HG03521 (cell line): ENCODE measurements around the gene TMF1.

Experiments
- ATAC-seq: cut with Tn5 transposase; IDR thresholded peaks from one replicate; pipeline ENCODE4 v1.9.1; 2021; ENCODE audit warnings: mild to moderate bottlenecking, moderate library complexity; ENCODE audit not compliant: unreplicated experiment

Gene TMF1, protein sequence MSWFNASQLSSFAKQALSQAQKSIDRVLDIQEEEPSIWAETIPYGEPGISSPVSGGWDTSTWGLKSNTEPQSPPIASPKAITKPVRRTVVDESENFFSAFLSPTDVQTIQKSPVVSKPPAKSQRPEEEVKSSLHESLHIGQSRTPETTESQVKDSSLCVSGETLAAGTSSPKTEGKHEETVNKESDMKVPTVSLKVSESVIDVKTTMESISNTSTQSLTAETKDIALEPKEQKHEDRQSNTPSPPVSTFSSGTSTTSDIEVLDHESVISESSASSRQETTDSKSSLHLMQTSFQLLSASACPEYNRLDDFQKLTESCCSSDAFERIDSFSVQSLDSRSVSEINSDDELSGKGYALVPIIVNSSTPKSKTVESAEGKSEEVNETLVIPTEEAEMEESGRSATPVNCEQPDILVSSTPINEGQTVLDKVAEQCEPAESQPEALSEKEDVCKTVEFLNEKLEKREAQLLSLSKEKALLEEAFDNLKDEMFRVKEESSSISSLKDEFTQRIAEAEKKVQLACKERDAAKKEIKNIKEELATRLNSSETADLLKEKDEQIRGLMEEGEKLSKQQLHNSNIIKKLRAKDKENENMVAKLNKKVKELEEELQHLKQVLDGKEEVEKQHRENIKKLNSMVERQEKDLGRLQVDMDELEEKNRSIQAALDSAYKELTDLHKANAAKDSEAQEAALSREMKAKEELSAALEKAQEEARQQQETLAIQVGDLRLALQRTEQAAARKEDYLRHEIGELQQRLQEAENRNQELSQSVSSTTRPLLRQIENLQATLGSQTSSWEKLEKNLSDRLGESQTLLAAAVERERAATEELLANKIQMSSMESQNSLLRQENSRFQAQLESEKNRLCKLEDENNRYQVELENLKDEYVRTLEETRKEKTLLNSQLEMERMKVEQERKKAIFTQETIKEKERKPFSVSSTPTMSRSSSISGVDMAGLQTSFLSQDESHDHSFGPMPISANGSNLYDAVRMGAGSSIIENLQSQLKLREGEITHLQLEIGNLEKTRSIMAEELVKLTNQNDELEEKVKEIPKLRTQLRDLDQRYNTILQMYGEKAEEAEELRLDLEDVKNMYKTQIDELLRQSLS

DNA sequence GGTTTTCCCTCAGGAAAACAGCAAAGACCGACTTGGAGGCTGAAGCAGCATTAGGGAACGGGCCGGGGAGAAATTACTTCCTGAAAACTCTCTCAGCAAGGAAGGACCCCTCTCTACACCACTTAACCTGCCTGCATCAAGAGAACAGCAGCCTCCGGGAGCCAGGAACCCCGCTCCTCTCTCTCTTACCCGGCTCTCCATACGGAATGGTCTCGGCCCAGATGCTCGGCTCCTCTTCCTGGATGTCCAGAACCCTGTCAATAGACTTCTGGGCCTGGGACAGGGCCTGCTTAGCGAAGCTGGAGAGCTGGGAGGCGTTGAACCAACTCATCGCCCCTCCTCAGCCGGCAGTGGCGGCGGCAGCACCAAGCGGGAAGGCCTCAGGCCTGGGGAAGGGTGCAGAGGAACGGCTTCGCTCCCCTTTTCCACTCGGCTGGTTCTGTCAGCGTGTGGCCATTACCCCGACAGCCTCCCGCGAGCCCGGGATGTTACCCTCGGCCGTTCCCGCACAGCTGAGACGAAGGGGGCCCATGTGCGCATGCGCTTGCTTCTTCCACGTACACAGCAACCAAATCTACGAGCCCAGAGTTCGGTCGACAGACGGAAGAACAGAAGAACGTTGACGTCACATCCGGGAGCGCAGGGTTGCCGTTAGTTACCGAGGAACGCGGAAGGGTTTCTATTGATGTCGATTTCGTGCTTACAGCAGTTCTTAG, at the start of gene TMF1:
TSS of gene TMF1 (minus strand) at position 578 of the 716 bp plus-strand sequence. CDS start at position 331, 247 bp downstream.
- peak; percentile 97 for ATAC-seq

DNA sequence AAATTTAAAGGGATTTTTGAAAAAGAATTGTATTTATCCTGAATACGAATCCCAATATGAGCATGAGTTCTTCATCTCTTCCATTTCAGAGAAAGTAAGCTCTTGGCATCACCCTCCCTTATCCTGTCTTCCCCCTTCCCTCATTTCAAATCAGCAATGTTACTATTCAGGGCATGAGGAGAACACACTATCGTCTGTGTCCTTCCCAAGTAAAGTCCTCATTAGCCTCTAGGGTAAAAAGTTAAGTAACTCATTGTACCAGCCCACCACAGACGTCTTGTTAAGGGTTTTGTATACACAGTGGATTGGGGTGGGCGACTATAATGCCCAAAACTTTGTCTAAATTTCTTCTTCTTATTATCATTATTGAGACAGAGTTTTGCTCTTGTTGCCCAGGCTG, 47.4 kb upstream of the TMF1 start:
- no peak for ATAC-seq

DNA sequence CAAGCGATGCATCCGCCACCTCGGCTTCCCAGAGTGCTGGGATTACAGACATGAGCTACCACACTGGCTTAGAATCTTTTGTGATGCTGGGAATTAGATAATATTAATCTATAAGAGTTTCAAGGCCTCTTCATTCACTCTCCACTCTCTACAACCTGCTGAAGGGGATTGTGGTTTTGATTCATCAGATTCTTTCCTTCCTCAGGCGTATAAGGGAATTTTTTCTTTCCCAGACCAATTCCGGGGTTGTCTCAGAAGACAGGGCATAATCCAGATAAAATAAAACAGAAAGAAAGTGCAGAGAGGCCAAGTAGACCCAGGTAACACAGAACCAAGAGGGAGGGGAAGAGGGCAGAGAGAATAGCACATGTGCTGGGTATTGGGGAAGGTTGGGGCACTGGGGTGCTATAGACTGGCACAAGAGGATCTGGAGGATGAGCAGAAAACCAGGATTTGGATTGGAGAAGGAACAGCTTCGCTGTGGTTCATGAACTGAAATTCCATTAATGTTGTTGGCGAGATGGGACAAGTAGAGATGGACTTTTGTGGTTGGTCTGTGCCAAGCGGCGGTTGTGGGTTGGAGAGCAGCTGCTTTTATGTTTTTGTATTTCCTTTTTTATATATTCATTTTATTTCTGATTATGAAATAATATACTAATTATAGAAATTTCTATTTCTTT, 45.4 kb upstream of the TMF1 start:
- no peak for ATAC-seq

DNA sequence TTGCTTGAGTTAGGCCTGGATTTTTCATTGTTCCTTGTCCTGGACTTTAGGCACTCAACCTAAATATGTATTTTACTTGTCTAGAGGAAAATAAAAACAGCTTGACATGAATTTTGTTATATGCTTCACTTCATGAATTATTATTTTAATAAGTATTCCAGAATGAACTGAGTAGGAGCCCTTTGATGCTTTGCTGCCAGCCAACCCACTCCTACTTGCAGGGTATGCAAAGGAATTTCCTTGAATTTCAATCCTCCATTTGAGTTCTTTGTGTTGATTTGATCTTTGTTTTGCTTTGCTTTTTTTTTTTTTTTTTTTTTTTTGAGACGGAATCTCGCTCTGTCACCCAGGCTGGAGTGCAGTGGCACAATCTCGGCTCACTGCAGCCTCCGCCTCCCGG, 44.2 kb upstream of the TMF1 start:
- ATAC-seq, result no peak

DNA sequence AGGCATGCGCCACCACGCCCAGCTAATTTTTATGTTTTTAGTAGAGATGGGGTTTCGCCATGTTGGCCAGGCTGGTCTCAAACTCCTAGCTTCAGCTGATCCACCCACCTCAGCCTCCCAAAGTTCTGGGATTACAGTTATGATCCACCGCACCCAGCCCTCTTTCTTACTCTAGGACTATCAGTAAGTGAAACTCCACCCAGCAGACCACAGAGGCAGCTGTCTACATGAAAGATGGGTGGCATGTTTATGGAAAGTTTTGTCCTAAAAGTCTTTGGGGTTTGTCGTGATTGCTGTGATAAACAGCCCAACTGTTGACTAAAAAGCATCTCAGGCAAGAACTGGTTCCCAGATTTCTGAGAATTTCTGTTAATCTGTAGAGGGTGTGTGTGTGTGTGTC, 43.5 kb upstream of the TMF1 start:
- no peak for ATAC-seq

DNA sequence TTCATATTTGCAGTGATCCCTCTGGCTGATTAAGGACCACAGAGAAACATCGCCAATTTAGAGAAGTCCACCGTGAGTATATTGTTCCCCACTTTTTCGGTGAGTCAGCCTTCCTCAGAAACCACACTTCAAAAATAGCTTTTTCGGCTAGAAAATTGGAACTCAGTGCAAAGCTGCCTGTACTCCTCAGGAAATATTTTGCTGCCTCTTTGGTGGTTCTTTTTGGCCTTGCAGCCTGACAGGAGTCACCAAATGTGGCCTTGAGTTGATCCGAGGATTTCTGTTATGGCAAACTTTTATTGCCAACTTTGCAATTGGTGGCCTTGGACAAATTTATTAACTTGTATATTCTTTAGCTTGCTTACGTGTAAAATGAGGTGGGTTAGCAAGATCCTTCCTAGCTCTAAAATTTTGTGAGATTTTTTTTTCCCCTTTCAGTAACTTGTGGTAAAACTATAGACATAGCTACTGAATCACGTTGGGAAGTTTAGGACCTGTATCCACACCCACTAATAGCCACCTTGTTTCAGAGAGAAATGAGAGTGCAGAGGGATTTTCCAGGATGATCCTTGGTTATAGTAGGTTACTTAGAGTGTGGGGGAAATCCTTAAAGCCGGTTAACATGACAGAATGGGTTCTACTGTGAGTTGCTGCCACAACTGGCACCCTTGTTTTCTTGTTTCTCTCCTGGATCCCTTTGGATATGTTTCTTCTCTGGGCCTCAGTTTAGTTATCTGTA, 42.5 kb upstream of the TMF1 start:
- ATAC-seq, result no peak

DNA sequence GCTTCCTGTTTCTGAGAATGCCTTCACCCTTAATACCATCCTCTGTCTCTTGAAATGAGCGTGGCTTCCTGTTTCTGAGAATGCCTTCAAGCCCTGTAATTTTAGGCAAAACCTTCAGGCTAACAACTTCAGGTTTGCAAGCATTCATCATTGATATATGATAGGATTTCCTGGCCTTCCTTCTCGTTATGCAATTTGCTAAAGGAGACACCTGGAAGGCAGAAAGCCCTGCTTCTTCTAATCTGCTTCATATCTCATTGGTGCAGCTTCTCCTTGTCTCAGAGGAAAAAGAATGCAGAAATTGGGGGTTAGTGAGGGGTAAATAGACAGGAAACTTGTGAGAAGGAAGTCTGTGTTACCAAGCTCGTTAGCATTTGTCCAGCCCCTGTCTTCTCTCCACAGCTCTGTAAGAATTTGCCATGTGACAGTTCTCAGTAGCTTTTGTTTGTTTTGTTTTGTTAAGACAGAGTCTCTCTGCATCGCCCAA, 39.9 kb upstream of the TMF1 start:
- peak; percentile 83 for ATAC-seq

DNA sequence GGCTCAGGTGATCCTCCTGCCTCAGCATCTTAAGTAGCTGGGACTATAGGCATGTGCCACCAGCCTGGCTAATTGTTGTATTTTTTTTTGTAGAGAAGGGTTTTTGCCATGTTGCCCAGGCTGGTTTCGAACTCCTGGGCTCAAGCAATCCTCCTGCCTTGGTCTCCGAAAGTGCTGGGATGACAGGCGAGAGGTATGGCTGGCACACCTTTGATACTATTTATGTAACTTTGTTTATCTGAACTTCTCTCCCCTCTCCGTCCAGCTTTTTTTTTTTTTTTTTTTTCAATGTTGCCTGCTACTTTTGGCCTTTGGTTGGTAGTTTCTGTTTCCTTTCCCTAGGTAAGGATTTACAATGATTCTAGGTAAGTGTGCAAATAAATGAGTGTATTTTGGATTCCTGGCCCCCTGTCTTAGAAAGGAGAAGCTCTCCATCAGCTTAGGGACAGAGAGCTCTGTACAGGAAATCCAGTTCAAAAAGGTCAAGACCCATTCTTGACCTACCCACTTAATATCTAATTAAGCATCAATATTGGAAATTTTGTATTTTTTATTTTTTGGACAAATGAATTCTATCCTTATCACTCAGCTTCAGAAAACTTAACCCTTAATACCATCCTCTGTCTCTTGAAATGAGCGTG, 39.4 kb upstream of the TMF1 start:
- no peak for ATAC-seq

DNA sequence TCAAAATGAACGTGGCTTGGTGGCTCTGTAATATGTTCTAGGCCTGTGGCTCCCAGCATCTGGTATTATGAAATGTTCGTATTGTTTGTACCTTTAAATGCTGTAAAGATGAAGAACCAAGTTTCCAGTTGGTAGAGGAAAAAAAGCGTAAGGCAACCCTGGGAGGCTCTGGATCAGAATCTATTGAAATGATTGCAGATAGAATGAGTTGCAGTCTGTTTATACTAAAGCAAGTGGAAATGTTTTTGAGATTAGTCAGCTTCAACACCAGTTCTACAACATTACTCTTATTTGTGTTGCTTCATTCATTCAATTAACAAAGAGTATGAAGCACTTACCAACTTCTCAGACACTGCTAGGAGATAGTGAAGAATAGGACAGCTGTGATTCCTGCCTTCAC, 37.9 kb upstream of the TMF1 start:
- no peak for ATAC-seq

DNA sequence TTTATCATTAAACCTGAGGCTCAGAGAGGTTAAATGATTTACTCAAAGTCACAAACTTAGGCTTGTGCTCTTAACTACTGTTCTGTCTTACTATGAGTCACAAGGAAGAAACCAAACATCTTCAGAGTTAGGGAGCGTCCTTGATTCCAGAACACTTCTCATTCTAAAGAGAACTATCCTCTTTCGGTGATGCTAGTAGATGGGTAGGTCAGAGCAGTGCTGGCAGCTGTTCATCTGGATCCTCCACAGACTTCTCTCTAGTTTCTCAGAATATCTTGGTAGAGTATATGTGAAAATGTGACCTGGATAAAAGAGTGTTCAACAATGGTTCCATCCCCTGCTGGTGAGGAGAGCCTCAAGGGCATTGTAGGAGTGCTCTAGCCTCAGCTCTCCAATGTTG, 35.9 kb upstream of the TMF1 start:
- no peak for ATAC-seq

DNA sequence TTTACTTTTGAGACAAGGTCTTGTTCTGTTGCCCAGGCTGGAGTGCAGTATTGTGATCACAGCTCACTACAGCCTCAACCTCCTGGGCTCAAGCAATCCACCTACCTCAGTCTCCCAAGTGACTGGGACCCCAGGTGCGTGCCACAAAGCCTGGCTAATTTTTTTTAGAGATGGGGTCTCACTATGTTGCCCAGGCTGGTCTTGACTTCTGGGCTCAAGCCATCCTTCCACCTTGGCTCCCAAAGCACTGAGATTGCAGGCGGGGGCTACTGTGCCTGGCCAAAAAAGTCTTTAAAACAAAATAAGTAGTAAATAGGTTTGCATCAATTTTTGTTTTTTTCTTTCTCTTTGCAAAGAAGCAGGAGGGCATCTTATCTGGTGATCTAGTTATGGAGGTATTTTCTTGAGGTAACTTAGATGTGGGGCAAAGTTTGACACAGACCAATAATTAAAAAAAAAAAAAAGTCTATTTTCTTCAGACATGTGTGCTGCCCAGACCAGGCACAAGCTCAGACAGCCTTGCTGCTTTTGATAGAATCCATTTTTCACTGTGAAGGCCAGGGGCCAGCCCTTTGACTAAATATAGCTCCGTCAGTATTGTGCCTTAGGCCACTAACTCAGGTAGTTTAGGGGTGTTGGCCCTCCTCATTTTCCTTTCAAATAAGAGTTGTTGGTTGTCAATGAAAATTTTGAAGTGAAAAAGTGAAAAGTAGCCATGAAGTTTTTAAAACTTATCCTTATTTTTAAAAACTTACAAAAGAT, 35.1 kb upstream of the TMF1 start:
- ATAC-seq, result no peak

DNA sequence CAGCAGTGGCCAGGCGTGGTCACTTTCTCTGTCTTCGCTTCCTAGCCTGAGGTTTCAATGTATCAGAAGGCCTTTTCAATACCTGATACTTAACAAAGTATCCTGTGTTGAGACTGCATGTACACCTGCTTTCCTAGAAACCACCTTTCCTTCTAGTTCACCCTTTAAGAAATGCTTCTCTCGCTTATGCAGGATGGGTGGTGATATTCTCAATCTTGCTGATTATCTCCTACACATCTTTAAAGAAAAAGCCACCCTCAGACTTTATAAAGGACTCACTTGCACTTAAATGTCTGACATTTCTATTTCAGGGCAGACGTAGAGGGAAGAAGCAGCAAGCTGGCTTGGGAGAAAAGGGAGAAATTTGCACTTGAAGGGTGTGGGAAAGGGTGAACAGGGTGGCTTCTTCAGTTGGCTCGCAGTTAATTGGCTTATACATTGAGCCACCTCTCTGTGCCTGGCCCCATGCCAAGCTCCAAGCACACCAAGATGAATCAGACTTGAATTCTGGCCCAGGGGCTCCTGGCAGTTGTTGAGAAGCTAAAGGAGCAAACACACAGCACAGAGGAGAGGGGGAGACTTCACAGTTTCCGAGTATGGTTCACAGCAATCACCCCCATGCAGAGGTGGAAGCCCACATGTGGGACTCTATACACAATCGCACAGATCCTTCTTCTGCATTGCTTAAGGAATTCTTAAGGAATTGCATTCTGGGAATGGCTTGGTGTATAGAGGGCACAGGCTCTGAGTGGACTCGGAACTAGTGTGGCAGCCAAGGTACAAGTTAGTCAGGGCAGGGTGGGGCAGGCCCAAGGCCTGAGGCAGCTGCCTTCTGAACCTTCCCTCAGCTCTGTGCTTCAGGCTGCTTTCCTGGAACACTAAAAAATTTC, 33.9 kb upstream of the TMF1 start:
- ATAC-seq, result no peak

DNA sequence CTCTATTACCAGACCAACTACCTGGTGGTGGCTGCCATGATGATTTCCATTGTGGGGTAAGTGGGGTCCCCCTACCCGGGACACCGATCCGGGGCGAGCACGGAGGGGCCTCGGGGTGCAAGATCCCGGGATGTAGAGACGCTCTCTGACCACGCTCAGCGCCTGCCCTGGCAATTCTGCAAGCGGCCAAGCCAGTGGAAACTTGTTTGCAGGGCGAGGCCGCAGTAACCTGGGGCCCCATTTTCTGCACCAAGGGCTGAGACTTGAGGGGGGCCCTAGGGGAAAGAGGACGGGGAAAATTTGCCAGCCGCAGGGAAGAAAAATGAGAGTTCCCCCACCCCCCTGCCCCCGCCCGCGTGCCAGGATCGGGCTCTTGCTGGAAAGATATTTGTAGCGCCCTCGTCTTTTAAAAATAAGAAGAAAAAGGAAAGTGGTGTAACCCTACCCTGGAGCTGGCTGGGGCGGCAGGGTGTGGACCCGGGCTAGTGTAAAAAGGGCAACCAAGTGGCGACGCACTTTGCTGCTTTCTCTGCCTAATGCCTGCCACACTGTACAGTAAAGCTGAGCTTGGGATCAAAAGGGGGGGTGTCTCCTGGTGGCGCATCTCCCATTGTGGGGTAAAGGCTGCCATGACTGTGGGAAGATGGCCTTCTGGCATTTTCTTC, 33.2 kb upstream of the TMF1 start:
- no peak for ATAC-seq

DNA sequence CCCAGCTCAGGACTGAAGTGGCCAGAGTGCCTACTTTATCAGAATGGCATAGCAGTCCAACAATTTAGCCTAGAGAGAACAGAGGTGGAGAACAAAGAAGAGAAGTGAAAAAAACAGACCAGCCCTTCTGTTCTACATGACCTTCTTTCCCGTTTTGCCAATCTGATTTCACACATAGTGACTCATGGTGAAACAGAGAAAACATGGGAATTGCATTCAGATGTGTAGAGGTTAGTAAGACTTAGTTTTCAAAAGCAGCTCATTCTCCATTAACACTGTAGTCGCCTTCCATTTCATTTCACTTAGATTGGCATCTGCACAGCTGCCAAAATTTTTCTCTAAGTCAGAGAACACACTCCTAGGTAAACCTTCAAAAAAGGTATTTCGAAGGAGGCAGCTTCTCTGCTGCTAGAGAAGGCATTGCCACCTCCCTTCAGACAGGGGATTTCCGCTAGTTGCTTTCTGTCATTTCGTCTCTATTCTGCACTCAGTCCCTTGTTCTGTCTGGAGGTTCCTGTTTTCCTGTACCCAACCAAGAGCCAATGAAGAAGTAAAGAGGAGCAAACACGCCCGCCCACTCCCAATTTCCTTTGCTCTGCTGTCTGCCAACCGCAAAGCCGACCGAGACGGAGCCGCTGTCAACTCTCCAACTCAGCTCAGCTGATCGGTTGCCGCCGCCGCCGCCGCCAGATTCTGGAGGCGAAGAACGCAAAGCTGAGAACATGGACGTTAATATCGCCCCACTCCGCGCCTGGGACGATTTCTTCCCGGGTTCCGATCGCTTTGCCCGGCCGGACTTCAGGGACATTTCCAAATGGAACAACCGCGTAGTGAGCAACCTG, 32.4 kb upstream of the TMF1 start, which contains the start of gene ARL6IP5:
TSS of gene ARL6IP5 (plus strand) at position 612 of the 842 bp plus-strand sequence. CDS start at position 723, 111 bp downstream.
- ATAC-seq, result peak; percentile 57

DNA sequence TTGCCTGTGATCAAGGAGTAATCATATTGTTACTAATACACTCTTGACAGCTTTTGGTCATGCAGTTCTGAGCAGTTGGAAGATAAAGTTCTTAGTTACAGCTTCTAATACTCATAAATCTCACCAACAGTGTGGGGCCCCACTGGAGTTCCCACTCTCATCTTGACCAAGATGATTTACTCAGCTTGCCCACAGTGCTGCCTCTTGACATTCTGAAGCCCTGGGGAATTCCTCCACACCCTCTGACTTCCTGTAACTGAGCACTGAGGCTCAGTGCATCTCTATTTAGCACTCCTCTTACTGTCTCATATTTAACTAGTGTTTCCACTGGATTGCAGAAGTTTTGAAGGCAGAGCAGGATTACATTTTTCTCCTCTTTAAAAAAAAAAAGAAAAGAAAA, 30.7 kb upstream of the TMF1 start:
- peak; percentile 39 for ATAC-seq

DNA sequence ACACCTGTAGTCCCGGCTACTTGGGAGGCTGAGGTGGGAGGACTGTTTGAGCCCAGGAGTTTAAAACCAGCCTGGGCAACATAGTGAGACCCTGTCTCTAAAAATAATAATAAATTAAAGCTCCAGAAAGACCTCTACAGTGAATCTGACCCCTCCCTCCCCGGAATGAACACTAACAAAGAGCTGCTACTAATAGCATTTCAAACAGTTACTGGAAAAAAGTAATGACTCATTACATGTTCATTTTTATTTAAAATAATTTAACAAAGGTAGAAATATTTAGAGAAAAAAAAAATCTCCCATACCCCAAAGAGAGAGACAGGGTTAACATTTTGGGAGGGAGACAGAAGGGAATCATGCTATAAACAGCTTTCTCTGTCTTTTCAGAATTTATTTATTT, 30.2 kb upstream of the TMF1 start:
- ATAC-seq, result no peak
